Tibial nerve (tissue), 4 donors: ENCODE results near the gene ADCY3.
"Not testable (repeated sequence)": the region's sequence is repeated elsewhere in the genome, so short reads cannot be mapped to it uniquely, and the experiment has no call there.

ENCODE experiments used
- CTCF ChIP-seq, 5 experiments: fragments of 200-600 bp in 3 of 5; fragments of 450-650 bp in 2 of 5; sonication (generic) in 3 of 5; IDR thresholded peaks; one replicate each; pipeline ENCODE4 v1.5.1; 2016 to 2019; ENCODE audit warnings: antibody characterized with exemption in 5 of 5, mild to moderate bottlenecking in 3 of 5, moderate library complexity in 2 of 5
- EP300 ChIP-seq, 2 donors: sonication (generic); formaldehyde crosslinking; IDR thresholded peaks; one replicate each; pipeline ENCODE4 v1.6.1; 2017; ENCODE audit warnings: antibody characterized with exemption in 2 of 2, mild to moderate bottlenecking in 1 of 2
- POLR2A ChIP-seq, 2 donors: fragments of 450-650 bp; IDR thresholded peaks; one replicate each; pipeline ENCODE4 v1.6.1; 2017; ENCODE audit warnings: antibody characterized with exemption in 2 of 2, mild to moderate bottlenecking in 2 of 2, moderate library complexity in 2 of 2

GRCh38 chr2:24835411-24835810 is 84.6 kb downstream of the ADCY3 start:
- not testable (repeated sequence) for TF ChIP-seq EP300, CTCF, POLR2A (IDR thresholded peaks at IDR 0.05)
